HG03521 (cell line): Measurements from ENCODE around the gene SNAP47.
A peak's percentile ranks its signal among the peaks of the same experiment; 100 is the strongest.
"Not testable (repeated sequence)": the region's sequence is repeated elsewhere in the genome, so short reads cannot be mapped to it uniquely, and the experiment has no call there.

ENCODE experiments used
- ATAC-seq: cut with Tn5 transposase; IDR thresholded peaks from one replicate; pipeline ENCODE4 v1.9.1; 2021; ENCODE audit warnings: mild to moderate bottlenecking, moderate library complexity; ENCODE audit not compliant: unreplicated experiment

Gene SNAP47

GRCh38 chr1:227734856-227735538 lies at the start of gene SNAP47, which contains the start of gene JMJD4:
SNAP47 (plus strand) TSS chr1:227735435; CDS start chr1:227747737, 12,302 bp downstream.
JMJD4 (minus strand) TSS chr1:227735302; CDS start chr1:227735273, 29 bp downstream.
- peak; percentile 94 for ATAC-seq

GRCh38 chr1:227685807-227686206 lies 49.4 kb upstream of the SNAP47 start:
- ATAC-seq = no peak

- ATAC-seq = no peak
Measured at GRCh38 chr1:227697321-227697864, 37.8 kb upstream of the SNAP47 start.

- not testable (repeated sequence) for ATAC-seq
Measured at GRCh38 chr1:227701631-227702030, 33.6 kb upstream of the SNAP47 start.

- no peak for ATAC-seq
Measured at GRCh38 chr1:227707846-227708245, 27.4 kb upstream of the SNAP47 start.

- ATAC-seq = no peak
Measured at GRCh38 chr1:227709451-227709850, 25.8 kb upstream of the SNAP47 start.

- ATAC-seq = not testable (repeated sequence)
Measured at GRCh38 chr1:227710474-227710873, 24.8 kb upstream of the SNAP47 start.

GRCh38 chr1:227712648-227713047 lies 22.6 kb upstream of the SNAP47 start:
- ATAC-seq = no peak

GRCh38 chr1:227718932-227719331 lies 16.3 kb upstream of the SNAP47 start:
- ATAC-seq = no peak

GRCh38 chr1:227723474-227723873 lies 11.8 kb upstream of the SNAP47 start:
- ATAC-seq = no peak

GRCh38 chr1:227725046-227725445 lies 10.2 kb upstream of the SNAP47 start:
- no peak for ATAC-seq

GRCh38 chr1:227726318-227726717 lies 8.9 kb upstream of the SNAP47 start:
- no peak for ATAC-seq

GRCh38 chr1:227726924-227727599 lies 8.2 kb upstream of the SNAP47 start:
- ATAC-seq = no peak

GRCh38 chr1:227728059-227728891 lies 7.0 kb upstream of the SNAP47 start:
- ATAC-seq = no peak

- no peak for ATAC-seq
Measured at GRCh38 chr1:227728892-227729143, 6.4 kb upstream of the SNAP47 start.

GRCh38 chr1:227729144-227729880 lies 5.9 kb upstream of the SNAP47 start:
- ATAC-seq = no peak

- no peak for ATAC-seq
Measured at GRCh38 chr1:227729881-227730629, 5.2 kb upstream of the SNAP47 start.

GRCh38 chr1:227730630-227731151 lies 4.5 kb upstream of the SNAP47 start:
- no peak for ATAC-seq

GRCh38 chr1:227731241-227731677 lies 4.0 kb upstream of the SNAP47 start:
- ATAC-seq = no peak
